PC-9 (cell line): Measurements from ENCODE around the gene ZNF219. TPM values are rescaled to one million over a fixed set of nuclear protein-coding genes. Genes with fewer than 3 reads are reported as not detected.

ENCODE experiments used
- BruUV-seq: library from RNA; stranded (reverse); fragments of 400-500 nt; replicated peaks from 2 replicates; lab custom pipeline; 2021; lab: Mats Ljungman, UMichigan
- CTCF ChIA-PET: fragments of 300-600 bp; sonication (Branson Sonifier 250); formaldehyde crosslinking; loops from one replicate; lab custom pipeline; 2022; ENCODE audit warnings: antibody characterized with exemption; lab: Charles Lee
- POLR2A ChIA-PET: fragments of 300-600 bp; sonication (Branson Sonifier 250); formaldehyde crosslinking; loops from one replicate; lab custom pipeline; 2022; ENCODE audit warnings: antibody characterized with exemption; ENCODE audit not compliant: unreplicated experiment; lab: Charles Lee
- DNase-seq, 2 experiments: peaks; one replicate each; pipeline versions ENCODE4 v3.0.0 to v3.0.0-alpha.2; 2015 to 2022; ENCODE audit warnings: mixed read lengths in 1 of 2
- H2AFZ ChIP-seq: fragments of 200-600 bp; sonication (generic); 2 replicates; pipeline ENCODE4 v1.8.1; 2017; ENCODE audit warnings: antibody characterized with exemption
- H3F3A ChIP-seq: fragments of 200-600 bp; sonication (generic); 2 replicates; pipeline ENCODE4 v1.8.1; 2017; ENCODE audit warnings: antibody characterized with exemption, mild to moderate bottlenecking, low read depth; ENCODE audit not compliant: insufficient read depth
- H3K27ac ChIP-seq: fragments of 200-600 bp; sonication (generic); 2 replicates; pipeline ENCODE4 v1.6.1; 2016; ENCODE audit warnings: mixed run types
- H3K27me3 ChIP-seq: fragments of 200-600 bp; sonication (generic); 2 replicates; pipeline ENCODE4 v1.6.1; 2016; ENCODE audit warnings: low read depth, mixed run types; ENCODE audit not compliant: insufficient read depth
- H3K36me3 ChIP-seq: fragments of 200-600 bp; sonication (generic); 2 replicates; pipeline ENCODE4 v1.6.1; 2016; ENCODE audit warnings: low read depth, mixed run types
- H3K4me1 ChIP-seq: fragments of 200-600 bp; sonication (generic); replicated peaks from 2 replicates; pipeline ENCODE4 v1.6.1; 2016; ENCODE audit warnings: mixed run types; ENCODE audit not compliant: insufficient read depth
- H3K4me2 ChIP-seq: fragments of 200-600 bp; sonication (generic); 2 replicates; pipeline ENCODE4 v1.6.1; 2017; ENCODE audit warnings: mixed run types
- H3K4me3 ChIP-seq: fragments of 200-600 bp; sonication (generic); 2 replicates; pipeline ENCODE4 v1.6.1; 2016; ENCODE audit warnings: mixed run types
- H3K79me2 ChIP-seq: fragments of 200-600 bp; sonication (generic); 2 replicates; pipeline ENCODE4 v1.6.1; 2017; ENCODE audit warnings: low read depth, mixed run types
- H3K9me2 ChIP-seq: fragments of 200-600 bp; sonication (generic); 2 replicates; pipeline ENCODE4 v1.8.1; 2017; ENCODE audit warnings: mild to moderate bottlenecking; ENCODE audit not compliant: insufficient read depth
- H3K9me3 ChIP-seq: fragments of 200-600 bp; sonication (generic); 2 replicates; pipeline ENCODE4 v1.8.1; 2016; ENCODE audit warnings: low read depth; ENCODE audit not compliant: insufficient read depth
- H4K20me1 ChIP-seq: fragments of 200-600 bp; sonication (generic); 2 replicates; pipeline ENCODE4 v1.8.1; 2017; ENCODE audit not compliant: insufficient read depth
- EZH2 ChIP-seq: fragments of 200-600 bp; sonication (generic); IDR thresholded peaks from 2 replicates; pipeline ENCODE4 v1.8.0; 2017; ENCODE audit warnings: antibody characterized with exemption, low read depth
- intact Hi-C: fragments of 100-400 bp; cut with micrococcal nuclease; formaldehyde crosslinking; loops from one replicate; pipeline ENCODE4 v1.10.0; 2022; ENCODE audit not compliant: unreplicated experiment
- total RNA-seq: library from RNA; stranded (reverse); gene quantifications from 2 replicates; pipeline ENCODE4 v1.2.3, GENCODE V29; 2021
- TF ChIP-seq, protein P1 (sequence below): fragments of 200-600 bp; sonication (generic); conservative IDR thresholded peaks from 2 replicates; pipeline ENCODE4 v1.6.1; 2017; ENCODE audit warnings: mixed run types, antibody characterized with exemption, mild to moderate bottlenecking, moderate library complexity

ZNF219 gene
- total RNA-seq, 1 experiment from 2014 or later, result 25.3 TPM

GRCh38 chr14:21105095-21105494, 6.6 kb upstream of the ZNF219 start:
- POLR2A ChIA-PET, result interaction anchor here (0.6 to 1.2 kb wide), 2 partner anchors 37 to 79 kb away, joined by 5 read pairs; no protein-coding TSS in a partner anchor
- no peak for DNase-seq
- H2AFZ ChIP-seq, result no peak overlapping the region
- intact Hi-C loops, result loop anchor here (10.0 kb wide), 1 partner anchor 130 kb away; no protein-coding TSS in a partner anchor
- H3K36me3 ChIP-seq, result no peaks in the 10 kb centered on the region
- no peaks in the 10 kb centered on the region for H4K20me1 ChIP-seq
- H3K79me2 ChIP-seq, result no peaks in the 10 kb centered on the region
- H3F3A ChIP-seq, result peaks cover 11% of the 10 kb centered on the region
- H3K27me3 ChIP-seq, result no peaks in the 10 kb centered on the region
- TF ChIP-seq, protein P1, sequence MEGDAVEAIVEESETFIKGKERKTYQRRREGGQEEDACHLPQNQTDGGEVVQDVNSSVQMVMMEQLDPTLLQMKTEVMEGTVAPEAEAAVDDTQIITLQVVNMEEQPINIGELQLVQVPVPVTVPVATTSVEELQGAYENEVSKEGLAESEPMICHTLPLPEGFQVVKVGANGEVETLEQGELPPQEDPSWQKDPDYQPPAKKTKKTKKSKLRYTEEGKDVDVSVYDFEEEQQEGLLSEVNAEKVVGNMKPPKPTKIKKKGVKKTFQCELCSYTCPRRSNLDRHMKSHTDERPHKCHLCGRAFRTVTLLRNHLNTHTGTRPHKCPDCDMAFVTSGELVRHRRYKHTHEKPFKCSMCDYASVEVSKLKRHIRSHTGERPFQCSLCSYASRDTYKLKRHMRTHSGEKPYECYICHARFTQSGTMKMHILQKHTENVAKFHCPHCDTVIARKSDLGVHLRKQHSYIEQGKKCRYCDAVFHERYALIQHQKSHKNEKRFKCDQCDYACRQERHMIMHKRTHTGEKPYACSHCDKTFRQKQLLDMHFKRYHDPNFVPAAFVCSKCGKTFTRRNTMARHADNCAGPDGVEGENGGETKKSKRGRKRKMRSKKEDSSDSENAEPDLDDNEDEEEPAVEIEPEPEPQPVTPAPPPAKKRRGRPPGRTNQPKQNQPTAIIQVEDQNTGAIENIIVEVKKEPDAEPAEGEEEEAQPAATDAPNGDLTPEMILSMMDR, result no peak
- H3K4me2 ChIP-seq, result peak overlapping the region; percentile 91
- no peaks in the 10 kb centered on the region for H3K9me2 ChIP-seq
- peak overlapping the region; percentile 70; the same call in 1 of the 2 replicates for H3K4me3 ChIP-seq
- CTCF ChIA-PET, result interaction anchor here (1.1 to 2.0 kb wide), 4 partner anchors 33 to 106 kb away, joined by 3 to 20 read pairs (median 13); partner anchors contain the start of gene SLC39A2
- H3K4me1 ChIP-seq, result peaks cover 46% of the 10 kb centered on the region
- no peaks in the 10 kb centered on the region for H3K9me3 ChIP-seq
- 0 out of 2 replicates have a peak overlapping the region, but pooled peaks have one; percentile 89 for H3K27ac ChIP-seq
- BruUV-seq, result no TSS peak

GRCh38 chr14:21104448-21105060, 6.1 kb upstream of the ZNF219 start:
- H3K4me3 ChIP-seq, result peak overlapping the region; percentile 70
- TF ChIP-seq EZH2, result no peak
- TF ChIP-seq, protein P1, result peak; percentile 84
- CTCF ChIA-PET, result interaction anchor here (0.6 to 2.0 kb wide), 5 partner anchors 33 to 1088 kb away, joined by 3 to 20 read pairs (median 7); partner anchors contain the start of gene SLC39A2
- H3K79me2 ChIP-seq, result no peaks in the 10 kb centered on the region
- intact Hi-C loops, result loop anchor here (1.0 to 10.0 kb wide), 6 partner anchors 36 to 422 kb away; no protein-coding TSS in a partner anchor
- POLR2A ChIA-PET, result interaction anchor here (0.5 to 1.2 kb wide), 4 partner anchors 33 to 83 kb away, joined by 3 to 5 read pairs (median 5); no protein-coding TSS in a partner anchor
- peak overlapping the region; percentile 91 for H3K4me2 ChIP-seq
- H3K9me3 ChIP-seq, result no peaks in the 10 kb centered on the region
- H3F3A ChIP-seq, result peaks cover 11% of the 10 kb centered on the region
- peak overlapping the region; percentile 93 for H2AFZ ChIP-seq
- no peaks in the 10 kb centered on the region for H3K9me2 ChIP-seq
- H3K27ac ChIP-seq, result peak overlapping the region; percentile 89
- H3K4me1 ChIP-seq, result peaks cover 51% of the 10 kb centered on the region
- no peaks in the 10 kb centered on the region for H4K20me1 ChIP-seq
- no peaks in the 10 kb centered on the region for H3K36me3 ChIP-seq
- peak; percentile 53 to 62 for DNase-seq
- BruUV-seq, result no TSS peak
- H3K27me3 ChIP-seq, result no peaks in the 10 kb centered on the region

- no peaks in the 10 kb centered on the region for H4K20me1 ChIP-seq
- H3F3A ChIP-seq, result peaks cover 11% of the 10 kb centered on the region
- peaks cover 54% of the 10 kb centered on the region for H3K4me1 ChIP-seq
- TSS peak; percentile 94 for BruUV-seq
- H2AFZ ChIP-seq, result peak overlapping the region; percentile 93
- peak; percentile 81 to 88 for DNase-seq
- H3K36me3 ChIP-seq, result no peaks in the 10 kb centered on the region
- H3K9me2 ChIP-seq, result no peaks in the 10 kb centered on the region
- TF ChIP-seq, protein P1, result no peak
- 0 out of 2 replicates have a peak, but pooled peaks cover 2% of the 10 kb centered on the region for H3K79me2 ChIP-seq
- no peaks in the 10 kb centered on the region for H3K27me3 ChIP-seq
- H3K9me3 ChIP-seq, result no peaks in the 10 kb centered on the region
- ChIA-PET POLR2A (interaction anchor here (0.5 to 1.2 kb wide), 3 partner anchors 33 to 83 kb away, joined by 3 to 5 read pairs (median 5); no protein-coding TSS in a partner anchor), CTCF (interaction anchor here (0.6 to 2.0 kb wide), 5 partner anchors 32 to 1088 kb away, joined by 3 to 20 read pairs (median 7); partner anchors contain the start of gene SLC39A2)
- intact Hi-C loops, result loop anchor here (1.0 to 10.0 kb wide), 6 partner anchors 36 to 422 kb away; no protein-coding TSS in a partner anchor
- H3K4me2 ChIP-seq, result peak overlapping the region; percentile 91
- H3K4me3 ChIP-seq, result peak overlapping the region; percentile 70
- H3K27ac ChIP-seq, result peak overlapping the region; percentile 89
Observed at GRCh38 chr14:21103710-21104447, 5.4 kb upstream of the ZNF219 start.
